Dedifferentiated amniotic fluid mesenchymal stem cell (primary cell): ENCODE data around the gene NRIP2.
"Not testable (repeated sequence)": the region's sequence is repeated elsewhere in the genome, so short reads cannot be mapped to it uniquely, and the experiment has no call there.

Source experiments
- DNase-seq: peaks from one replicate; pipeline ENCODE4 v3.0.0-alpha.2; 2016; ENCODE audit errors: extremely low spot score

The NRIP2 gene, protein sequence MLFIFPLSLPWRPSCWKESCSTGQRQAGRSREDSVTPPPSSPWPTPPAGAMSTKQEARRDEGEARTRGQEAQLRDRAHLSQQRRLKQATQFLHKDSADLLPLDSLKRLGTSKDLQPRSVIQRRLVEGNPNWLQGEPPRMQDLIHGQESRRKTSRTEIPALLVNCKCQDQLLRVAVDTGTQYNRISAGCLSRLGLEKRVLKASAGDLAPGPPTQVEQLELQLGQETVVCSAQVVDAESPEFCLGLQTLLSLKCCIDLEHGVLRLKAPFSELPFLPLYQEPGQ

GRCh38 chr12:2834581-2835491 is at the start of gene NRIP2:
NRIP2 (minus strand) TSS chr12:2835035; CDS start chr12:2834983, 52 bp downstream.
- DNase-seq = peak; percentile 35

DNA sequence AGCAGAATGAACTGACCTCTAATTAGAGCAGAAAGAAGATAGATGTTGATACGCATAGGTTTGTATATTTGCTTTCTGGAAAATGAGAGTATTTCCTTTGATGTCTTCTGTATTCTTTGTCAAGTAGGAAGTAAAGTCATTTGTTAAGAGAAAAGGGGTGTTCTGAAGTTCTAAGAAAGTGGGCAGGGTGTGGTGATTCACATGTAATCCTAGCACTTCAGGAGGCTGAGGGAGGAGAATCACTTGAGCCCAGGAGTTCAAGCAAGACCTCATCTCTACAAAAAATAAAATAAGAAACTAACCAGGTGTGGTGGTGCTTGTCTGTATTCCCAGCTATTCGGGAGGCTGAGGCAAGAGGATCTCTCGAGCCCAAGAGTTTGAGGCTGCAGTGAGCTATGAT is 45.0 kb upstream of the NRIP2 start:
- DNase-seq = no peak

- peak; percentile 56 for DNase-seq
Measured at GRCh38 chr12:2877953-2878732, 43.3 kb upstream of the NRIP2 start.

DNA sequence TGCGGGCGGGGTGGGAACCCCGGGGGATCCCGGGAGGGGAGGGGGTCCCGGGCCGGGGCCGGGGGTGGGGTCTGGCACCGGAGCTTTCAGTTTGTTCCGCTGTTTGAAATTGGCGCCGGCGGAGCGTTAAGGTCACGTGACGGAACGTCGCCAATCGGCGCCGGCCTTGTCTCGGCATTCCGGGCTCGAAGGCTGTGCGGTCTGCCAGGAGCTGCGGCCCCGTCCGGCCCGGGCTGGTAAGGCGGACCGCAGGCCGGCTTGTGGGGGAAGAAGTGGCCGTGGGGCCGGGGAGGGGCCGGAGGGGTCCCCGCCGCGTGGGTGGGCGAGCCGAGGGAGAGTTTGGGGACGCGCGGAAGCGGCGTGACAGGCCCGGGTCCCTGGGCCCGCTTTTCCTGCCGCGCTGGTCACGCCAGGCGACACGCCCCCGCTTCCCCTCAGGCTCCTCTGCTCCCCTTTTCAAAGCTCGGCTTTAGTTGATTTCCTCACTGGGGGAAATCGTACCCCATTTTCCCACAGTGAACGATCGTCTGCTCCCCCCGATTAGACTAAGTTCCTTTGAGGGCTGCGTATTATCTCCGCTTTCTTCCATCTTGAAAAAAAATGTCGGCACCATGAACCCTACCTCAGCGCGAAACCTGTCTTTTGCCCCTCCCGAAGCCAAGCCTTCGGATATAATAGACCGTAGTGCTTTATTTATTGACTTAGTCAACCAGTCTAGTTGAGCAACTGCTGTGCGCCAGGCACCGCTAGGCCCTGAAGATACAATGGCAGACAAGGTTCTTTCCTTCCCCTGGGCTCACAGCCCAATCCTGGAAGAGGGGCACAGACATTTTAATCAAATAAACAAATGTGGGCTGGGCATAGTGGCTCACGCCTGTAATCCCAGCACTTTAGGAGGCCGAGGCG is 42.5 kb upstream of the NRIP2 start, which contains the start of the genes FOXM1 and RHNO1:
FOXM1 (minus strand) TSS at position 128 of the 906 bp plus-strand sequence. CDS start 2,696 bp downstream, outside the sequence.
RHNO1 (plus strand) TSS at position 177 of the 906 bp plus-strand sequence. CDS start 8,144 bp downstream, outside the sequence.
- DNase-seq = peak; percentile 92

DNA sequence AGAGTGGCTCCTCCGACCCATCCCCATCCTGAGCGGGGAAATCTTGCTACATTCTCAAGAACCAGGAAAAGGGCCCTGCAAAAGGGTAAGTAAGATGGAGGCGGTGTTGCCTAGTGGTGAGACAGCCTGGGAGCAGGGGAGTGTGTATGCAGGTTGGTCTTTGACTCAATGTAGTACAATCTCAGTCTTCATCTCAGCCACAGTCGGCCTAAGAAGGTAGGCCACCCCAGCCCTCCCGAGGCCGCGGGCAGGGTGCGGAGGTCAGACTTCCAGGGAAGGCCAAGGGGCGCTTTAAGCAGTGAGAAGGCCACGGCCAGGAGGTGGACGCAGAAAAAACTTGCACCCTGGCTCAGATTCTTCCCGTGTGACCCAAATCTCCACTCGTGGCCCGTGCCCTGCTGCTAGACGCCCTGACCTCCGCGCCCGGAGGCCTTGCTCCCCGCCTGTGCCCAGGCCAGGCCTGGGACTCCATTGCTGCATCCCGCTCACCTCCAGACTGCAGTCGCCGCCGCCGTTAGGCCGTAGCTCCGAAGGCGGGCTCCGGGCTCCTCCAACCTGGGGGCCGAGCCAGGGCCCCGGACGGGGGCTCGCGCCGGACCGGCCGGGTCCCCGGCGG is 41.7 kb upstream of the NRIP2 start:
- no peak for DNase-seq

- not testable (repeated sequence) for DNase-seq
Measured at GRCh38 chr12:2868986-2869632, 34.3 kb upstream of the NRIP2 start.

GRCh38 chr12:2864198-2864597 is 29.4 kb upstream of the NRIP2 start:
- DNase-seq = no peak

GRCh38 chr12:2863402-2863801 is 28.6 kb upstream of the NRIP2 start:
- not testable (repeated sequence) for DNase-seq

GRCh38 chr12:2862876-2863275 is 28.0 kb upstream of the NRIP2 start:
- no peak for DNase-seq

GRCh38 chr12:2860170-2860569 is 25.3 kb upstream of the NRIP2 start:
- DNase-seq = no peak

DNA sequence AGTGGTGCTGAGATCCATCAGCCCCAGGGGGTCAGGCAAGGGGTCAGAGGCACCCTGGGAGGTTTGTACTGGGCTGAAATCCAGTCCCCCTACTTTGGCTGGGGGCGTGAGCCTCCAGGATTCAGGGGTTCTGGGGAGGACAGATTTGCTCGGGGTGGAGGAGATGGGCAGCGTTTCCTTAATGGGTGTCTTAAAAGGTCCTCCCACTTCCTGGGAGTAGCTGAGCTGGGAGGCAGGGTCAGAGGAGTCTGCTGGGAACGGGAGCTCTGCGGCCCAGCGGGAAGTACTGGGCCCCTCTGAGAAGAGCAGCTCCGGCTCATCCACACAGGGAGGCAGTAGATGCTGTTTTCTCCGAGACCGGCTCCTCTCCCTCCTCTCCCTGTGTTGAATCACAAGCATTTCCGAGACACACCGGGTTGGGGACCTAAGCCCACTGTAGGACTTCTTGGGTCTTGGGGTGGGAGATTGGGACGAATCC is 24.1 kb upstream of the NRIP2 start:
- no peak for DNase-seq

DNA sequence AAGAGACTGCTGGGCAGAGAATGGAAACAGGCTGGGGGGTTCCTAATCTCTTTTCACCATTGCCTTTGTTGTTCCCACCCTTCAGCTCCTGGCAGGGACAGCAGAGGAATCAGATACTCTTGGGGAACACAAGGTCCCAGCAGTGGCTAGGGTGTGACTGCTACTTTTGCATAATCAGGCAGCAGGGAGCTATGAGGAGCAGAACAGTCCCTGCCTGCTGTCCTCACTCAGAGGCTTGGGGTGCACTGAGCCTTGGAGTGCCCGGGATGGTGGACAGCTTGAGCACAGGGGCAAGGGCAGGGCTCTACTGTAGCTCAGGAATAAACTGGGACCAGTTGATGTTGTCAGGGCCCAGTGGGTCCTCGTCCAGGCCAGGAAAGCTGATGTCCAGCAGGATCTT is 23.5 kb upstream of the NRIP2 start:
- DNase-seq = no peak

GRCh38 chr12:2857576-2857975 is 22.7 kb upstream of the NRIP2 start:
- DNase-seq = no peak

- no peak for DNase-seq
Measured at GRCh38 chr12:2857021-2857431, 22.2 kb upstream of the NRIP2 start, which contains the start of gene TEX52. TEX52 (minus strand) TSS chr12:2857039; CDS start chr12:2857026, 13 bp downstream.

DNA sequence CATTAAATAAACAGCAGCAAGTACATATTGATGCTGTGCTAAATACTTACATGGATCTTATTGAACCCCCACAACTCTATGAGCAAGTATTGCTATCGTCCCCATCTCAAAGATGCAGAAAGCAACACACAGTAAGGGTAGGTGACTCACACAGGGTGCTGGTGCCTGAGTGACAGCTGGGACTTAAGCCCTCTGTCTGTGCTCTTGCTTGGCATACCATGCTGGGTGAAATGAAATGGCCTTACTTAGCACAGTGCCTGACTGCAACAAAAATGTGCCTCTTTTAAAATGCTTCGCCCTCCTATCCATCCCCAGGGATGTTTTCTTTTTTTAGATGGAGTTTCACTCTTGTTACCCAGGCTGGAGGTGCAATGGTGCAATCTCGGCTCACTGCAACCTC is 21.2 kb upstream of the NRIP2 start:
- DNase-seq = no peak

DNA sequence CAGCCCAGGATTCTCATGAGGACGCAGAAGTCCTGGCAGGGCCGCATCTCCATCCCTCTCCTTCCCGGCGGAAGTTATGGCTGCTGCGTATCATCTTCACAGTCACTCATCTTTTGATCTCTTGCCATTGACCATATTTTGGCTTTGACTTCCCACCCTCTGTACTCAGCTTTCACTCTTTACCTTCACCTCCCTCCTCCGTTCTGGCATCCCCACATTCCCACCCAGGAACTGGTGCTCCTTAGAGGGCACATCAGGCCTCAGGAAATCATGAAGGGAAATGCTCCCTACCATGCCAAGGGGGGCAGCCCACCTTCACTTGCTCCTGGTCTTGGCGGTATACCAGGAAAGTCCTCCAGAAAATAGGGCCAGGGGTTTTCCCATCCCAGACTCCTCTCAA is 20.7 kb upstream of the NRIP2 start:
- DNase-seq = no peak

DNA sequence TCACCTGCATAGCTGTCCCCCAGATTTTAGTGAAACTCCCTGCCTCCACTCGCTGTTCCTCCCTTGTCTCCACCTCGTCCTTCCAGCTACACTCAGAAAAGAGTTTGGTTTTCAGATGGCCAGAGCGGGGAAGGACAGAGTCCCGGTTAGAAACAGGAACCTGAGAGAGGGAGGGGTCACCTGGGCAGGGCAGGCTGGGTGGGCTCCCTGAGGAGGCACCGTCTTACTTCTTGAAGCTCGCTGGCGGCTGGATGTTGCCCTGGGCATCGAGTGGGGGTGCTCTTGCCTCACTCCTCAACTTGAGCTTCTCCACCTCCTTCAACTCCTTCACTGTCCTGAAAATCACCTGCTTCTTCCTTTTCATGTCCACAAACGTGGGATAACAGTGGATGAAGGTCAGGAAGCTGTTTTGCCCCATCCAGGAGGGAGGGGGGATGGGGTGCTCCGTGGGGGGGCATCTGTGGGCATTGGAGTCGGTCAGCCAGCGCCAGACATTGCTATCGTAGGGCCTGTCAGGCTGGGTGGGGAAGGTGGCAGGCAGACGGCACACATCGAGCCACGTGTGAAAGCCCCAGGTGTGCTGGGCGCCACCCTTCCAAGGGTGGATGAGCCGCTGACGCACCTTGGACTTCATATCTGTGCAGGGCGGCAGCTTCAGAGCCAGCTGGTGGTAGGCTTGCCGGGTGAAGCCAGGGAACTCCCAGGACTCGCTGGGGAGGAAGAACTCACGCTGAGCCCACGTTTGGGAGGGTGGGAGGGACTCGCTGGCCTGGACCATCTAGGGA is 20.0 kb upstream of the NRIP2 start:
- DNase-seq = no peak

DNA sequence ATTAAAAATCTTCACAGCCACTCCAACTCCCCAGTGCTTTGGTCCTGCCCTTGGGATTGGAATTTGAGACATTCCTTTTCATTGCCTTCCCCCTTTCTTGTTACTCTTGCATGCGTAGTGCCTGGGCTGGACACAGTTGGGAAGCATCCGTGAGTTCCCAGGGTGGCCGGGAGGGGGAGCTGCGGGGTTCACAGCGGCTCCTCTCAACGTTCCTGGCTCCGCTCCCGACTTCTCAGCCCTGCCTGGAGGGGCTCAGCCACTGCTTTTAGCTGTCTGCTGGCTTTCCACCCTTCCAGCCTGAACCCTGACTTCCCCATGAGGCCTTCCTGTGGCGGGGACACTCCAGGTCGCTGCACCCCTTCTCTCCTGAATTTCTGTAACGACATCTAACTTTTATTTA is 18.8 kb upstream of the NRIP2 start:
- DNase-seq = peak; percentile 70

DNA sequence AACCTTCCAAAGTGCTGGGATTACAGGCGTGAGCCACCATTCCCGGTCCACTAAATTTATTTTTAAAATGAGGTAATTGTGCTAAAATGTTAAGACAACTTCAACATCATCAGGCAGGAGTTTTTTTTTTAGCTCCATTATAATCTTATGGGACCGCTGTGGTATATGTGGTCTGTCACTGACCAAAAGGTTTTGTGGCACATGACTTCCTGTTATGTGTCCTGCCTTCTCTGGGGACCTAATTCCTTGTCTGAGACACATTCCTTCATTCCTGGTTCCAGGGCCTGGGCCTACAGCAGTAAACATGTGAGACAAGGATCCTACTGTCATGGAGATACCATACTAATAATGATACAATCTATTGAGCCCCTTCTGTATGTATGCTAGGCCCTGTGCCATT is 17.1 kb upstream of the NRIP2 start:
- DNase-seq = no peak
